ENCODE measurements around the gene DOCK8. TPM values are rescaled to one million over a fixed set of nuclear protein-coding genes. Genes with fewer than 3 reads are reported as not detected.
A peak's percentile ranks its signal among the peaks of the same experiment; 100 is the strongest.

DOCK8 gene
- total and polyA plus RNA-seq, 2 of the 13 experiments (the other 11 are each of a cell fraction or from before 2014, with no cell fraction given): 0.28 to 0.38 TPM

- TF ChIP-seq, protein P1, sequence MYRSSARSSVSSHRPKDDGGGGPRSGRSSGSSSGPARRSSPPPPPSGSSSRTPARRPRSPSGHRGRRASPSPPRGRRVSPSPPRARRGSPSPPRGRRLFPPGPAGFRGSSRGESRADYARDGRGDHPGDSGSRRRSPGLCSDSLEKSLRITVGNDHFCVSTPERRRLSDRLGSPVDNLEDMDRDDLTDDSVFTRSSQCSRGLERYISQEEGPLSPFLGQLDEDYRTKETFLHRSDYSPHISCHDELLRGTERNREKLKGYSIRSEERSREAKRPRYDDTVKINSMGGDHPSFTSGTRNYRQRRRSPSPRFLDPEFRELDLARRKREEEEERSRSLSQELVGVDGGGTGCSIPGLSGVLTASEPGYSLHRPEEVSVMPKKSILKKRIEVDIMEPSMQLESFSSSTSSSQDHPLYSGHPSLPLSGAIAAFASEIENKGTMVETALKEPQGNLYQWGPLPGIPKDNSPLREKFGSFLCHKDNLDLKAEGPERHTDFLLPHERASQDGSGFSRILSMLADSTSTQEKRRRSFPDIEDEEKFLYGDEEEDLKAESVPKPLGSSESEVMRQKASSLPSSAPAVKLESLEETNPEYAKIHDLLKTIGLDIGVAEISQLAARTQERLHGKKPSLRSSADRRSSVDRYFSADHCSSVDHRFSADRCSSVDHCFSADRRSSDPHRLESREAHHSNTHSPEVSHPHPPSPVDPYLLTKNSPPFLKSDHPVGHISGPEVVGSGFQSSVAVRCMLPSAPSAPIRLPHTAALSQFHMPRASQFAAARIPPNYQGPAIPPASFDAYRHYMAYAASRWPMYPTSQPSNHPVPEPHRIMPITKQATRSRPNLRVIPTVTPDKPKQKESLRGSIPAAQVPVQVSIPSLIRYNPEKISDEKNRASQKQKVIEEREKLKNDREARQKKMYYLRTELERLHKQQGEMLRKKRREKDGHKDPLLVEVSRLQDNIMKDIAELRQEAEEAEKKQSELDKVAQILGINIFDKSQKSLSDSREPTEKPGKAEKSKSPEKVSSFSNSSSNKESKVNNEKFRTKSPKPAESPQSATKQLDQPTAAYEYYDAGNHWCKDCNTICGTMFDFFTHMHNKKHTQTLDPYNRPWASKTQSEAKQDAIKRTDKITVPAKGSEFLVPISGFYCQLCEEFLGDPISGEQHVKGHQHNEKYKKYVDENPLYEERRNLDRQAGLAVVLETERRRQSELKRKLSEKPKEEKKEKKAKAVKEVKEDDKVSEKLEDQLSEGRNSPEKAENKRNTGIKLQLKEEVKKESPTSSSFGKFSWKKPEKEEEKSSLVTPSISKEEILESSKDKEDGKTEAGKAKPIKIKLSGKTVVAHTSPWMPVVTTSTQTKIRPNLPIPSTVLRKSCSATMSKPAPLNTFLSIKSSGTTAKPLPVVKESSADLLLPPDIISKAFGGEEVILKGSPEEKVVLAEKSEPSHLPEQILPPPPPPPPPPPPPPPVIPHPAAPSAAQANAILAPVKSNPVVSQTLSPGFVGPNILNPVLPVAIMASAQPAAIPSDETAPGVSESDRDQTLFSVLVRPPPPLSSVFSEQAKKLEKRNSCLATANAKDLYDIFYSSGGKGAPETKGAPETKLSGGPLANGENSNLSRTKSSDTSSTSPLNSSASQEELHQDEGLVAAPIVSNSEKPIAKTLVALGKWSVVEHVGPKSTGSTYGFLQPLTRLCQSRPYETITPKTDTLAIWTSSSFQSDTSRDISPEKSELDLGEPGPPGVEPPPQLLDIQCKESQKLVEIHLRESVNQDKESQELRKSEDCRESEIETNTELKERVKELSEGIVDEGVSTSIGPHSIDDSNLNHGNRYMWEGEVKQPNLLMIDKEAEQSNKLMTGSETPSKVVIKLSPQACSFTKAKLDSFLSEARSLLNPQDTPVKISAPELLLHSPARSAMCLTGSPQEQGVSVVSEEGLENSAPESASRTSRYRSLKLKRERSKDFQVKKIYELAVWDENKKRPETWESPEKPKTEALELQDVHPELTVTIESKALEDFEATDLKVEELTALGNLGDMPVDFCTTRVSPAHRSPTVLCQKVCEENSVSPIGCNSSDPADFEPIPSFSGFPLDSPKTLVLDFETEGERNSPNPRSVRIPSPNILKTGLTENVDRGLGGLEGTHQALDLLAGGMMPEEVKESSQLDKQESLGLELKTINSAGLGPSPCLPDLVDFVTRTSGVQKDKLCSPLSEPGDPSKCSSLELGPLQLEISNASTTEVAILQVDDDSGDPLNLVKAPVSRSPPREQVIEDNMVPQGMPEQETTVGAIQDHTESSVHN (CRISPR knock-in tag; IDR thresholded peaks at IDR 0.05): no peak
- 0 out of 2 replicates have a peak, but pooled peaks have one; percentile 29 for TF ChIP-seq HOXA5 (CRISPR knock-in tag; IDR thresholded peaks at IDR 0.05)
- TF ChIP-seq RBFOX2 (IDR thresholded peaks at IDR 0.05; ENCODE audit: low read depth, low read length): peak; percentile 56
- TF ChIP-seq GMEB1 (CRISPR knock-in tag; IDR thresholded peaks at IDR 0.05; ENCODE audit: borderline replicate concordance): no peak
- TF ChIP-seq ZNF256 (CRISPR knock-in tag; conservative IDR thresholded peaks at IDR 0.05): no peak
- no peak for TF ChIP-seq ZMYM2 (CRISPR knock-in tag; IDR thresholded peaks at IDR 0.05)
- TF ChIP-seq ZNF777 (CRISPR knock-in tag; IDR thresholded peaks at IDR 0.05): peak; percentile 88
- TF ChIP-seq ETV6 (CRISPR knock-in tag; conservative IDR thresholded peaks at IDR 0.05): 0 out of 2 replicates have a peak, but pooled peaks have one; percentile 34
- no peak for TF ChIP-seq NFIC (IDR thresholded peaks at IDR 0.05; ENCODE audit: low read length)
- peak; percentile 79; the same call in 1 of the 2 replicates for TF ChIP-seq KDM5B (CRISPR knock-in tag; IDR thresholded peaks at IDR 0.05; ENCODE audit: borderline replicate concordance)
- TF ChIP-seq DR1 (CRISPR knock-in tag; IDR thresholded peaks at IDR 0.05): no peak
- TF ChIP-seq, protein P2, sequence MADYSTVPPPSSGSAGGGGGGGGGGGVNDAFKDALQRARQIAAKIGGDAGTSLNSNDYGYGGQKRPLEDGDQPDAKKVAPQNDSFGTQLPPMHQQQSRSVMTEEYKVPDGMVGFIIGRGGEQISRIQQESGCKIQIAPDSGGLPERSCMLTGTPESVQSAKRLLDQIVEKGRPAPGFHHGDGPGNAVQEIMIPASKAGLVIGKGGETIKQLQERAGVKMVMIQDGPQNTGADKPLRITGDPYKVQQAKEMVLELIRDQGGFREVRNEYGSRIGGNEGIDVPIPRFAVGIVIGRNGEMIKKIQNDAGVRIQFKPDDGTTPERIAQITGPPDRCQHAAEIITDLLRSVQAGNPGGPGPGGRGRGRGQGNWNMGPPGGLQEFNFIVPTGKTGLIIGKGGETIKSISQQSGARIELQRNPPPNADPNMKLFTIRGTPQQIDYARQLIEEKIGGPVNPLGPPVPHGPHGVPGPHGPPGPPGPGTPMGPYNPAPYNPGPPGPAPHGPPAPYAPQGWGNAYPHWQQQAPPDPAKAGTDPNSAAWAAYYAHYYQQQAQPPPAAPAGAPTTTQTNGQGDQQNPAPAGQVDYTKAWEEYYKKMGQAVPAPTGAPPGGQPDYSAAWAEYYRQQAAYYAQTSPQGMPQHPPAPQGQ (CRISPR knock-in tag; IDR thresholded peaks at IDR 0.05; ENCODE audit: borderline replicate concordance): no peak
- TF ChIP-seq PATZ1 (CRISPR knock-in tag; IDR thresholded peaks at IDR 0.05): no peak
- no peak for TF ChIP-seq NFE2 (CRISPR knock-in tag; IDR thresholded peaks at IDR 0.05)
- no peak for TF ChIP-seq KLF16 (CRISPR knock-in tag; IDR thresholded peaks at IDR 0.05)
Measured at GRCh38 chr9:214648-215493, at the start of gene DOCK8 (continued).
